Measurements from ENCODE around the gene KLK6.
"Not testable (repeated sequence)": the region's sequence is repeated elsewhere in the genome, so short reads cannot be mapped to it uniquely, and the experiment has no call there.

The KLK6 gene

DNA sequence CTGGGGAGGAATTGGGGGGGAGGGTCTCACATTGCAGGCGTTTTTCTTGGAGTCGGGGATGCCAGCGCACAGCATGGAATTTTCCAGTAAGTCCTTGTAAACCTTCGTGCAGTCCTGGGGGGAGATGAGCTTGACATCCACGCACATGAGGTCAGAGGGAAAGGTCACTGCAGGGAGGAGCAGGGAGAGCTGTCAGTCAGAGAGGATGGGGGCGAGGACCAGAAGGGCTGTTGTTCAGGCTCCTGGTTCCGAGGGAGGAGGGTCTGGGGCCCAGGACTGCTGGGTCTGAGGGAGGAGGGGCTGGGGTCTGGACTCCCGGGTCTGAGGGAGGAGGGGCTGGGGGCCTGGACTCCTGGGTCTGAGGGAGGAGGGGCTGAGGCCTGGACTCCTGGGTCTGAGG lies 10.4 kb upstream of the KLK6 start:
- H3K9ac ChIP-seq, result no peak overlapping the region
- no peaks in the 10 kb centered on the region for H3K36me3 ChIP-seq
- no peaks in the 10 kb centered on the region for H3K4me1 ChIP-seq
- H3K4me2 ChIP-seq, result no peak overlapping the region
- H3K9me3 ChIP-seq (replicated peaks in 1 of 11), result no peaks in the 10 kb centered on the region
- no peak overlapping the region for H3K27ac ChIP-seq
- TF ChIP-seq Cebpa-rat (IDR thresholded peaks at IDR 0.05), result no peak
- H4K20me1 ChIP-seq, result no peaks in the 10 kb centered on the region
- H3K4me3 ChIP-seq, result no peak overlapping the region
- H3K27me3 ChIP-seq, result peaks cover 0 to 16% (median 0%) of the 10 kb centered on the region in 11 experiments; a peak in 3 of 22 replicates

- H3K4me1 ChIP-seq, result no peaks in the 10 kb centered on the region
- no peaks in the 10 kb centered on the region for H3K36me3 ChIP-seq
- no peaks in the 10 kb centered on the region for H3K9me3 ChIP-seq (replicated peaks in 1 of 11)
- no peak overlapping the region for H3K27ac ChIP-seq
- no peak overlapping the region for H3K4me2 ChIP-seq
- no peaks in the 10 kb centered on the region for H4K20me1 ChIP-seq
- no peak overlapping the region for H3K4me3 ChIP-seq
- TF ChIP-seq Cebpa-rat (IDR thresholded peaks at IDR 0.05), result no peak
- no peak overlapping the region for H3K9ac ChIP-seq
- H3K27me3 ChIP-seq, result peaks cover 0 to 15% (median 0%) of the 10 kb centered on the region in 11 experiments; a peak in 3 of 22 replicates
These were observed 9.5 kb upstream of the KLK6 start for GRCh38 chr19:50978772-50979390.

DNA sequence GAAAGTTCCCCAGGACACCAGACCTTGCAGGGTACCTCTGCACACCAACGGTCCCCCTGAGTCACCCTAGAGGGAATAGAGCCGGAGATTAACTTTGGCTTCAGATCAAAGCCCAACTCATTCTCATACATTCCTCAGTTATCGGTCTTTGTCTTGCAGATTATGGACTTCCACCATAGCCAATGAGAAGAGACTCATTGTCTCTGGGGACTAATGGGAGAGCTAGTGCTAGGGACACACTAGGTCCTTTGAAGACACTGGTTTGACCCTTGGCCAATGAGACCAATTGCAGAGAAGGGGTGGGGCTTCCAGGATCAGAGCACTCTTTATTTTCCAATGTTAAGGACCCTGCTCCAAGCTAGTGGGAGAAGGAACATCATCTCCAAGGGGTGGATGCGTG lies 8.2 kb upstream of the KLK6 start:
- Histone ChIP-seq H4K20me1 (no peaks in the 10 kb centered on the region), H3K4me3 (no peak overlapping the region), H3K9ac (no peak overlapping the region), H3K9me3 (replicated peaks in 1 of 11) (no peaks in the 10 kb centered on the region), H3K27ac (no peak overlapping the region), H3K36me3 (no peaks in the 10 kb centered on the region), H3K4me1 (no peaks in the 10 kb centered on the region), H3K27me3 (peaks cover 0 to 11% (median 0%) of the 10 kb centered on the region in 11 experiments; a peak in 1 of 22 replicates), H3K4me2 (no peak overlapping the region)
- TF ChIP-seq Cebpa-rat (IDR thresholded peaks at IDR 0.05), result no peak

DNA sequence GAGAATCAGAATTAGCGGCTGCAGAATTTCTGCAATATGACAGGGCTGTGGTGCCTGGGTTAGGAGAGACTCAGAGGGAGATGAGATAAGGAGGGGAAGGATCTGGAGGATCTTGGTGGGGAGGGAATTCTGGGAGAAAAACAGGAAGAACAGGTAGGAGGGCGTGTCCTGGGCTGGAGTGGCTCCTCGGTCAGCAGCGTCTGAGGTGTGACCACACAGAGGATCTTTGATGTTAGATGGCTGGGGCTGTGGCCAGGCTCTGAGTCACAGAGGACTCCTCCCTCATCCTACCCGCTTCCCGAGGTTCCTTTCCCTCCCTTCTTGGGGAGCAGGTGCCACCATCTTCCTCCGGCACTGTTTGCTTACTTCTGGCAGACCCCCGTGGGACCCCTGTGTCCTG lies 6.4 kb upstream of the KLK6 start:
- no peaks in the 10 kb centered on the region for H3K9me3 ChIP-seq (replicated peaks in 1 of 11)
- TF ChIP-seq Cebpa-rat (IDR thresholded peaks at IDR 0.05), result no peak
- H3K27ac ChIP-seq, result no peak overlapping the region
- peaks cover 0 to 5% (median 0%) of the 10 kb centered on the region in 11 experiments; a peak in 1 of 22 replicates for H3K27me3 ChIP-seq
- H4K20me1 ChIP-seq, result no peaks in the 10 kb centered on the region
- no peaks in the 10 kb centered on the region for H3K4me1 ChIP-seq
- H3K4me2 ChIP-seq, result no peak overlapping the region
- no peak overlapping the region for H3K9ac ChIP-seq
- H3K36me3 ChIP-seq, result no peaks in the 10 kb centered on the region
- no peak overlapping the region for H3K4me3 ChIP-seq

GRCh38 chr19:50974702-50975556 lies 5.5 kb upstream of the KLK6 start:
- no peaks in the 10 kb centered on the region for H4K20me1 ChIP-seq
- no peak overlapping the region for H3K9ac ChIP-seq
- H3K27ac ChIP-seq, result no peak overlapping the region
- H3K4me3 ChIP-seq, result no peak overlapping the region
- H3K4me2 ChIP-seq, result no peak overlapping the region
- no peaks in the 10 kb centered on the region for H3K36me3 ChIP-seq
- no peak for TF ChIP-seq Cebpa-rat (IDR thresholded peaks at IDR 0.05)
- no peaks in the 10 kb centered on the region for H3K9me3 ChIP-seq (replicated peaks in 1 of 11)
- no peaks in the 10 kb centered on the region for H3K27me3 ChIP-seq
- no peaks in the 10 kb centered on the region for H3K4me1 ChIP-seq

DNA sequence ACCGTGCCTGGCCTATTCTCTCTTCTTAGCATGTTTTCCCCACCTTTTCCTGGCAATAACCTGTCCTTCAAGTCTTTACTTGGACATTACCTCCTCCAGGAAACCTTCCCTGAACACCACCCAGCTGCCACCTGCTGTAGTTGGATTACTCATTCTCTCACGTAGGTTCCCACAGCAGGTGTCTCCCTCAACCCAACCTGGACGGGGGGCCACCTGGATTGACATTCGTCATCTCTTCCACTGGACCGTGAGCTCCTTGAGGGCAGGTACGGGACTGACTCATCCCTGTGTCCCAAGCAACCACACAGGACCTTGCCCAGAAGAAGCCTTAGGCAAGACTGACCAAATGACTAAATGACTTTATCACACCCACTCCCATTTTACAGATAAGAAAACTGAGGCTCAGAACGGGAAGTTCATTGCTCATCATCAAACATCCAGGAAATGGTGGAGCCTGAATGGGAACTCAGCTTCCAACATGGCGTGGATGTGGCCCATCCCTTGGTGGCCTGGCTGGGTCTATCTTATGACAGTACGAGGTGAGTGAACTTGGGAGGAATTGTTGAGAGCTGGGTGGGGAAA lies 3.5 kb upstream of the KLK6 start:
- no peaks in the 10 kb centered on the region for H4K20me1 ChIP-seq
- no peaks in the 10 kb centered on the region for H3K27me3 ChIP-seq

DNA sequence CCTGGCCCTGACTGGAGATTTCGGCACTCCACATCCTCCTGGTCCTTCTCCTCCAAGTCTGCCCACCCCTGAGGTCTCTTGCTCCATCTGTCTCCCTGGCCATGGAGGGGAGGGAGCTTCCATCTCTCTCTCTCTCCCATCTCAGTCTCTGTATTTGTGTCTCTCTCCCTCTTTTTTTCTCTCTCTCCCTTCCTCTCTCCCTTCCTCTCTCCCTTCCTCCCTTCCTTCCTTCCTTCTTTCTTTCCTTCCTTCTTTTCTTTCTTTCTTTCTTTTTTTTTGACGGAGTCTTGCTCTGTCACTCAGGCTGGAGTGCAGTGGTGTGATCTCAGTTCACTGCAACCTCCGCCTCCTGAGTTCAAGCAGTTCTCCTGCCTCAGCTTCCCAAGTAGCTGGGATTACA lies 419 bp upstream of the KLK6 start:
- not testable (repeated sequence) for H3K9ac ChIP-seq; H3K36me3 ChIP-seq; H3K9me3 ChIP-seq (replicated peaks in 1 of 11); H4K20me1 ChIP-seq; H3K4me3 ChIP-seq; H3K27ac ChIP-seq; H3K27me3 ChIP-seq
- Histone ChIP-seq H3K4me2 (peak overlapping the region in 6 of 11 experiments; percentile 21 to 61 (median 43); a peak in 8 of 22 replicates), H3K4me1 (peaks cover 10 to 22% (median 18%) of the 10 kb centered on the region in 10 experiments)

More for the DNA sequence above, 3.5 kb upstream of the KLK6 start:
- Histone ChIP-seq H3K9ac (no peak overlapping the region), H3K36me3 (no peaks in the 10 kb centered on the region), H3K9me3 (replicated peaks in 1 of 11) (no peaks in the 10 kb centered on the region), H3K4me3 (no peak overlapping the region), H3K4me1 (peaks cover 9 to 20% (median 17%) of the 10 kb centered on the region in 10 experiments), H3K4me2 (no peak overlapping the region), H3K27ac (no peak overlapping the region)
- no peak for TF ChIP-seq Cebpa-rat (IDR thresholded peaks at IDR 0.05)

- Histone ChIP-seq H3K4me1 (peaks cover 10 to 22% (median 18%) of the 10 kb centered on the region in 10 experiments), H3K9me3 (replicated peaks in 1 of 11) (peaks cover 0 to 1% (median 0%) of the 10 kb centered on the region in 11 experiments; a peak in 1 of 22 replicates), H3K4me3 (no peak overlapping the region), H3K4me2 (peak overlapping the region in 10 of 11 experiments; percentile 5 to 61 (median 33); a peak in 17 of 22 replicates), H3K27me3 (no peaks in the 10 kb centered on the region), H3K36me3 (no peaks in the 10 kb centered on the region), H3K27ac (no peak overlapping the region), H3K9ac (0 out of 22 replicates have a peak overlapping the region, but pooled peaks of 1 of the 11 experiments have one; percentile 15), H4K20me1 (no peaks in the 10 kb centered on the region)
- TF ChIP-seq Cebpa-rat (IDR thresholded peaks at IDR 0.05), result no peak
These were observed 527 bp downstream of the KLK6 start for GRCh38 chr19:50968716-50969412.
